Measurements from ENCODE around the gene NDUFV1. TPM values are rescaled to one million over a fixed set of nuclear protein-coding genes. Genes with fewer than 3 reads are reported as not detected.
"Not testable (repeated sequence)": the region's sequence is repeated elsewhere in the genome, so short reads cannot be mapped to it uniquely, and the experiment has no call there.

Gene NDUFV1
- total and polyA plus RNA-seq, 9 donors = 126 to 173 (median 149) TPM

DNA sequence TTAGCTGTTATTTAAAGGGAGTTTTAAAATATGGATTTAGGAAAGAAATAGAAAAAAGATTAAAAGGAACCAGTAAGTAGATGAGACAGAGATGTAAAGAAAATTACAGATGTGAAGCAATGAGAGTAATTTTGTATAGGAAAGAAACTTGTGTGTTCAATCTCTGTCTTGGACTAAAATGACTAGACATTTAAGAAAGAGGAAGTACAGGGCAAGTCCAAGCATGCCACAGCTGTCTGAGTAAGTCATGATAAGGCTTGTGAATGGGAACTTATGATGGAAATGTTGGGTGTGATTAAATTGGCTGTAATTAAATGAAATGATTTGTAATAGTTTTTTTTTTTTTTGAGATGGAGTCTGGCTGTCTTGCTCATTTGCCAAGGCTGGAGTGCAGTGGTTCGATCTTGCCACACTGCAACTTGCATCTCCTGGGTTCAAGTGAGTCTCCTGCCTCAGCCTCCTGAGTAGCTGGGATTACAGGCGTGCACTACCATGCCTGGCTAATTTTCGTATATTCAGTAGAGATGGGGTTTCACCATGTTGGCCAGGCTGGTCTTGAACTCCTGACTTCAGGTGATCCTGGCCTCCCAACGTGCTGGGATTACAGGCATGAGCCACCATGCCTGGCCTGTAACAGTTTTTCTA lies 49.7 kb downstream of the NDUFV1 start:
- no peak overlapping the region for H3K27ac ChIP-seq (ENCODE audit: low read length)
- no peak for DNase-seq
- 81% methylated on average over 3 of the region's 4 CpGs for WGBS (ENCODE audit: insufficient coverage)
- no peaks in the 10 kb centered on the region for H3K36me3 ChIP-seq (ENCODE audit: control insufficient read depth, insufficient read depth, low read length)
- no peaks in the 10 kb centered on the region for H3K9me3 ChIP-seq (replicated peaks; ENCODE audit: control insufficient read depth, low read depth, low read length)
- no peaks in the 10 kb centered on the region for H3K27me3 ChIP-seq (ENCODE audit: control insufficient read depth, insufficient read depth, low read length)
- H3K4me3 ChIP-seq (ENCODE audit: low read length) = no peak overlapping the region
- no peaks in the 10 kb centered on the region for H3K4me1 ChIP-seq (ENCODE audit: control insufficient read depth, insufficient read depth, low read length)

DNA sequence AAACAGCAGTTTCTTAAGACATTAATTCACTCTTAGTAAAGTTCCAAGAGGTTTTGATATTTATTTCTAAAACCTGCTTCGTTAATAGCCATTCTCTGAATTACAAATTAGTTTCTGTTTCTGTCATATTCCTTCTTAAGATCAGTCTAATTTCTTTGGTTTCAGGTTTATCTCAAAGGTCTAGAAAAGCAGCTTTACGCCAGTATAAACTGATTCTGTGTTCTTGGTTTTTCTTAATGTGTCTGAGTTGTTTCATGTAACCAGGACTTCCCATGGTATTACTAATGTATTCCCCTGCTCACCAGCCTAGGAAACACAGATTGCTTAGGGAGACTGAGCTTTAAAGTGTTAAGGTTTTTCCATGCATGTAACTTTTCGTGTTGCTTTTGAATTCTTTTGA lies 50.6 kb downstream of the NDUFV1 start:
- H3K27ac ChIP-seq (ENCODE audit: low read length) = no peak overlapping the region
- H3K36me3 ChIP-seq (ENCODE audit: control insufficient read depth, insufficient read depth, low read length) = no peaks in the 10 kb centered on the region
- no peak overlapping the region for H3K4me3 ChIP-seq (ENCODE audit: low read length)
- WGBS (ENCODE audit: insufficient coverage) = no CpG with 5 or more reads among the region's 3 CpGs
- no peaks in the 10 kb centered on the region for H3K9me3 ChIP-seq (replicated peaks; ENCODE audit: control insufficient read depth, low read depth, low read length)
- no peaks in the 10 kb centered on the region for H3K27me3 ChIP-seq (ENCODE audit: control insufficient read depth, insufficient read depth, low read length)
- no peaks in the 10 kb centered on the region for H3K4me1 ChIP-seq (ENCODE audit: control insufficient read depth, insufficient read depth, low read length)
- no peak for DNase-seq

DNA sequence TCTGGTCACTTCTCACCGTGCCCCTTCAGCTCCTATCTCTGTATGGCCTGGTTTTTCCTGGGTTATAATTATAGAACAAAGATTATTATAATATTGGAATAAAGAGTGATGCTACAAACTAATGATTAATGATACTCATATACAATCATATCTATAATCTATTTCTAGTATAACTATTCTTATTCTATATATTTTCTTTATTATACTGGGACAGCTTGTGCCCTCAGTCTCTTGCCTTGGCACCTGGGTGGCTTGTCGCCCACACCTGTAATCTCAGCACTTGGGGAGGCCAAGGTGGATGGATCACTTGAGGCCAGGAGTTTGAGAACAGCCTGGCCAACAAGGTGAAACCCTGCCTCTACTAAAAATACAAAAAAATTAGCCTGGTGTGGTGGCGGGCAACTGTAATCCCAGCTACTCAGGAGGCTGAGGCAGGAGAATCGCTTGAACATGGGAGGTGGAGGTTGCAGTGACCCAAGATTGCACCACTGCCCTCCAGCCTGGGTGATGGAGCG lies 53.0 kb downstream of the NDUFV1 start:
- not testable (repeated sequence) for H3K4me1 ChIP-seq (ENCODE audit: control insufficient read depth, insufficient read depth, low read length); H3K27ac ChIP-seq (ENCODE audit: low read length); H3K27me3 ChIP-seq (ENCODE audit: control insufficient read depth, insufficient read depth, low read length); H3K36me3 ChIP-seq (ENCODE audit: control insufficient read depth, insufficient read depth, low read length); H3K9me3 ChIP-seq (replicated peaks; ENCODE audit: control insufficient read depth, low read depth, low read length); H3K4me3 ChIP-seq (ENCODE audit: low read length); DNase-seq
- WGBS (ENCODE audit: insufficient coverage) = no CpG with 5 or more reads among the region's 5 CpGs

DNA sequence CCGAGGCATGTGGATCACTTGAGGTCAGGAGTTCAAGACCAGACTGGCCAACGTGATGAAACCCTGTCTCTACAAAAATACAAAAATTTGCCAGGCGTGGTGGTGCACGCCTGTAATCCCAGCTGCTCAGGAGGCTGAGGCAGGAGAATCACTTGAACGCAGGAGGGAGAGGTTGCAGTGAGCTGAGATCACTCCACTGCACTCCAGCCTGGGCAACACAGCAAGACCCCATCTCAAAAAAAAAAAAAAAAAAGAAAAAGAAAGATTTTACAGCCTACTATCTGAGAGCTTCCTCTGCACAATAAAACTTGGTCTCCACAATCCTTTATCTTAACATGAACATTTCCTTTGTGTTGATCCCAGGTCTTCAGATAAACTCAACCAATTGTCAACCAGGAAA lies 54.0 kb downstream of the NDUFV1 start:
- 33% methylated on average over 1 of the region's 5 CpGs for WGBS (ENCODE audit: insufficient coverage)
- DNase-seq; H3K4me3 ChIP-seq (ENCODE audit: low read length); H3K36me3 ChIP-seq (ENCODE audit: control insufficient read depth, insufficient read depth, low read length); H3K4me1 ChIP-seq (ENCODE audit: control insufficient read depth, insufficient read depth, low read length); H3K27me3 ChIP-seq (ENCODE audit: control insufficient read depth, insufficient read depth, low read length); H3K9me3 ChIP-seq (replicated peaks; ENCODE audit: control insufficient read depth, low read depth, low read length); H3K27ac ChIP-seq (ENCODE audit: low read length): not testable (repeated sequence)

Other genes with a start within 250 kb of the NDUFV1 start
- gene CLCF1, start 233.3 kb upstream of the NDUFV1 start, total RNA-seq = 2.0 TPM
- 1 to 10 TPM; 2.8 to 4.8 (median 4.0) TPM for gene CLCF1, start 233.3 kb upstream of the NDUFV1 start, polyA plus RNA-seq (ENCODE audit: insufficient read depth in 1 of 8, insufficient read length in 8 of 8, low replicate concordance in 1 of 8)
- gene RAD9A, start 214.9 kb upstream of the NDUFV1 start, total RNA-seq = 7.9 TPM
- 10 to 100 TPM in 5 of 8 donors, 1 to 10 TPM in 3; 6.9 to 14.2 (median 11.1) TPM for gene RAD9A, start 214.9 kb upstream of the NDUFV1 start, polyA plus RNA-seq (ENCODE audit: insufficient read depth in 1 of 8, insufficient read length in 8 of 8, low replicate concordance in 1 of 8)
- gene PPP1CA, start 205.1 kb upstream of the NDUFV1 start, total RNA-seq = 130 TPM
- gene PPP1CA, start 205.1 kb upstream of the NDUFV1 start, polyA plus RNA-seq (ENCODE audit: insufficient read depth in 1 of 8, insufficient read length in 8 of 8, low replicate concordance in 1 of 8) = 100 to 1,000 TPM; 127 to 150 (median 142) TPM
- 0.49 TPM for gene TBC1D10C, start 202.9 kb upstream of the NDUFV1 start, total RNA-seq
- gene TBC1D10C, start 202.9 kb upstream of the NDUFV1 start, polyA plus RNA-seq (ENCODE audit: insufficient read depth in 1 of 8, insufficient read length in 8 of 8, low replicate concordance in 1 of 8) = 1 to 10 TPM; 1.4 to 7.2 (median 5.5) TPM
- 29.2 TPM for gene CARNS1, start 191.3 kb upstream of the NDUFV1 start, total RNA-seq
- gene CARNS1, start 191.3 kb upstream of the NDUFV1 start, polyA plus RNA-seq (ENCODE audit: insufficient read depth in 1 of 8, insufficient read length in 8 of 8, low replicate concordance in 1 of 8) = 10 to 100 TPM; 30.6 to 80.7 (median 61.0) TPM
- 27.9 TPM for gene RPS6KB2, start 178.4 kb upstream of the NDUFV1 start, total RNA-seq
- 10 to 100 TPM; 33.9 to 45.5 (median 39.2) TPM for gene RPS6KB2, start 178.4 kb upstream of the NDUFV1 start, polyA plus RNA-seq (ENCODE audit: insufficient read depth in 1 of 8, insufficient read length in 8 of 8, low replicate concordance in 1 of 8)
- gene PTPRCAP, start 169.3 kb upstream of the NDUFV1 start, total RNA-seq = 0.84 TPM
- gene PTPRCAP, start 169.3 kb upstream of the NDUFV1 start, polyA plus RNA-seq (ENCODE audit: insufficient read depth in 1 of 8, insufficient read length in 8 of 8, low replicate concordance in 1 of 8) = 1 to 10 TPM; 1.0 to 1.5 (median 1.3) TPM
- gene CORO1B, start 163.5 kb upstream of the NDUFV1 start, total RNA-seq = 28.8 TPM
- 10 to 100 TPM; 24.2 to 42.4 (median 33.4) TPM for gene CORO1B, start 163.5 kb upstream of the NDUFV1 start, polyA plus RNA-seq (ENCODE audit: insufficient read depth in 1 of 8, insufficient read length in 8 of 8, low replicate concordance in 1 of 8)
- not detected for gene GPR152, start 154.2 kb upstream of the NDUFV1 start, total RNA-seq
- gene GPR152, start 154.2 kb upstream of the NDUFV1 start, polyA plus RNA-seq (ENCODE audit: insufficient read depth in 1 of 8, insufficient read length in 8 of 8, low replicate concordance in 1 of 8) = not detected
- 0.66 TPM for gene CABP4, start 151.6 kb upstream of the NDUFV1 start, total RNA-seq
- 1 to 10 TPM in 2 of 8 donors, under 1 TPM in 6; 0.29 to 1.2 (median 0.73) TPM for gene CABP4, start 151.6 kb upstream of the NDUFV1 start, polyA plus RNA-seq (ENCODE audit: insufficient read depth in 1 of 8, insufficient read length in 8 of 8, low replicate concordance in 1 of 8)
- 16.1 TPM for gene TMEM134, start 137.7 kb upstream of the NDUFV1 start, total RNA-seq
- 10 to 100 TPM; 42.6 to 71.5 (median 47.2) TPM for gene TMEM134, start 137.7 kb upstream of the NDUFV1 start, polyA plus RNA-seq (ENCODE audit: insufficient read depth in 1 of 8, insufficient read length in 8 of 8, low replicate concordance in 1 of 8)
- gene AIP, start 123.9 kb upstream of the NDUFV1 start, total RNA-seq = 59.5 TPM
- 10 to 100 TPM; 41.2 to 60.3 (median 52.1) TPM for gene AIP, start 123.9 kb upstream of the NDUFV1 start, polyA plus RNA-seq (ENCODE audit: insufficient read depth in 1 of 8, insufficient read length in 8 of 8, low replicate concordance in 1 of 8)
- gene PITPNM1, start 101.6 kb upstream of the NDUFV1 start, total RNA-seq = 4.9 TPM
- gene PITPNM1, start 101.6 kb upstream of the NDUFV1 start, polyA plus RNA-seq (ENCODE audit: insufficient read depth in 1 of 8, insufficient read length in 8 of 8, low replicate concordance in 1 of 8) = 10 to 100 TPM in 1 of 8 donors, 1 to 10 TPM in 7; 6.0 to 11.6 (median 8.8) TPM
- 7.9 TPM for gene CDK2AP2, start 98.8 kb upstream of the NDUFV1 start, total RNA-seq
- 10 to 100 TPM; 18.2 to 25.4 (median 19.6) TPM for gene CDK2AP2, start 98.8 kb upstream of the NDUFV1 start, polyA plus RNA-seq (ENCODE audit: insufficient read depth in 1 of 8, insufficient read length in 8 of 8, low replicate concordance in 1 of 8)
- not detected for gene CABP2, start 83.5 kb upstream of the NDUFV1 start, total RNA-seq
- not detected for gene CABP2, start 83.5 kb upstream of the NDUFV1 start, polyA plus RNA-seq (ENCODE audit: insufficient read depth in 1 of 8, insufficient read length in 8 of 8, low replicate concordance in 1 of 8)
- gene GSTP1, start 23.1 kb upstream of the NDUFV1 start, total RNA-seq = 328 TPM
- gene GSTP1, start 23.1 kb upstream of the NDUFV1 start, polyA plus RNA-seq (ENCODE audit: insufficient read depth in 1 of 8, insufficient read length in 8 of 8, low replicate concordance in 1 of 8) = 100 to 1,000 TPM; 232 to 335 (median 268) TPM
- 4.7 TPM for gene NUDT8, start 23.0 kb downstream of the NDUFV1 start, total RNA-seq
- gene NUDT8, start 23.0 kb downstream of the NDUFV1 start, polyA plus RNA-seq (ENCODE audit: insufficient read depth in 1 of 8, insufficient read length in 8 of 8, low replicate concordance in 1 of 8) = 1 to 10 TPM; 3.4 to 5.8 (median 4.2) TPM
- gene TBX10, start 32.8 kb downstream of the NDUFV1 start, total RNA-seq = not detected
- under 1 TPM in 1 of 8 donors, not detected in 7; 0.40 TPM for gene TBX10, start 32.8 kb downstream of the NDUFV1 start, polyA plus RNA-seq (ENCODE audit: insufficient read depth in 1 of 8, insufficient read length in 8 of 8, low replicate concordance in 1 of 8)
- 0.22 TPM for gene ACY3, start 43.8 kb downstream of the NDUFV1 start, total RNA-seq
- gene ACY3, start 43.8 kb downstream of the NDUFV1 start, polyA plus RNA-seq (ENCODE audit: insufficient read depth in 1 of 8, insufficient read length in 8 of 8, low replicate concordance in 1 of 8) = 1 to 10 TPM in 1 of 8 donors, under 1 TPM in 7; 0.15 to 5.9 (median 0.51) TPM
- gene ALDH3B2, start 67.7 kb downstream of the NDUFV1 start, total RNA-seq = 0.09 TPM
- 1 to 10 TPM in 1 of 8 donors, under 1 TPM in 3, not detected in 4; 0.11 to 4.5 (median 0.41) TPM for gene ALDH3B2, start 67.7 kb downstream of the NDUFV1 start, polyA plus RNA-seq (ENCODE audit: insufficient read depth in 1 of 8, insufficient read length in 8 of 8, low replicate concordance in 1 of 8)

Measured in muscle of leg (tissue), 11 donors.